ENCODE data around the gene SLCO4A1. TPM values are rescaled to one million over a fixed set of nuclear protein-coding genes. Genes with fewer than 3 reads are reported as not detected.

Gene SLCO4A1
- total and polyA plus RNA-seq, 2 experiments from 2014 or later: 25.8 to 99.0 TPM

DNA sequence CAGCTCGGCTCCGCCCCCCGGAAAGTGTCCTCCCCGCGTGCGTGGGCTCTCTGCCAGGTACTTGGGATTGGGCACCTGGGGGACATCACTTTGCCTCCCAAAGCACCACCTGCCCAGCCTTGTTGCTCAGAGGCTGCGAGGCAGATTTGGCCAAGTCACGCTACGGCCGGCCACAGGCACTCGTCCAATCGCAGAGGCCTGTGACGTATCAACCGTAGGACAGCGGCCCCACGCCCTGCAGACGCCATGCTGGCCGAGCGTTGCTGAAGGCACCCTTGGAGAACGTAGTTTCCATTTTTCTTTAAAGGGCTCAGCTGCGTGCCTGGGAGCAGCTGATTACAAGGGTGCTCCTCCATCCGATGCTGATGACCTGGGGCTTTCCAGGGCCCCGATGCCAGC is 69.4 kb downstream of the SLCO4A1 start:
- no peak overlapping the region for H3K4me3 ChIP-seq
- no peaks in the 10 kb centered on the region for H4K20me1 ChIP-seq (ENCODE audit: insufficient read depth, poor library complexity, severe bottlenecking)
- no peaks in the 10 kb centered on the region for H3K9me2 ChIP-seq (replicated peaks; ENCODE audit: insufficient read depth)
- 81% methylated on average over 23 of the region's 23 CpGs for WGBS (ENCODE audit: low lambda C conversion rate, missing lambda C conversion rate)
- H3K79me2 ChIP-seq: no peaks in the 10 kb centered on the region
- H3K36me3 ChIP-seq (replicated peaks; ENCODE audit: insufficient read depth, low read depth): no peaks in the 10 kb centered on the region
- no peak overlapping the region for H3K4me2 ChIP-seq
- no peak for DNase-seq (ENCODE audit: low spot score)
- H3K9me3 ChIP-seq (ENCODE audit: low read depth): no peaks in the 10 kb centered on the region
- H3K27me3 ChIP-seq: peaks cover 43% of the 10 kb centered on the region
- H3K4me1 ChIP-seq (ENCODE audit: insufficient read depth): no peaks in the 10 kb centered on the region
- H3K27ac ChIP-seq: no peak overlapping the region
- H2AFZ ChIP-seq: no peak overlapping the region
- TF ChIP-seq, protein P1, sequence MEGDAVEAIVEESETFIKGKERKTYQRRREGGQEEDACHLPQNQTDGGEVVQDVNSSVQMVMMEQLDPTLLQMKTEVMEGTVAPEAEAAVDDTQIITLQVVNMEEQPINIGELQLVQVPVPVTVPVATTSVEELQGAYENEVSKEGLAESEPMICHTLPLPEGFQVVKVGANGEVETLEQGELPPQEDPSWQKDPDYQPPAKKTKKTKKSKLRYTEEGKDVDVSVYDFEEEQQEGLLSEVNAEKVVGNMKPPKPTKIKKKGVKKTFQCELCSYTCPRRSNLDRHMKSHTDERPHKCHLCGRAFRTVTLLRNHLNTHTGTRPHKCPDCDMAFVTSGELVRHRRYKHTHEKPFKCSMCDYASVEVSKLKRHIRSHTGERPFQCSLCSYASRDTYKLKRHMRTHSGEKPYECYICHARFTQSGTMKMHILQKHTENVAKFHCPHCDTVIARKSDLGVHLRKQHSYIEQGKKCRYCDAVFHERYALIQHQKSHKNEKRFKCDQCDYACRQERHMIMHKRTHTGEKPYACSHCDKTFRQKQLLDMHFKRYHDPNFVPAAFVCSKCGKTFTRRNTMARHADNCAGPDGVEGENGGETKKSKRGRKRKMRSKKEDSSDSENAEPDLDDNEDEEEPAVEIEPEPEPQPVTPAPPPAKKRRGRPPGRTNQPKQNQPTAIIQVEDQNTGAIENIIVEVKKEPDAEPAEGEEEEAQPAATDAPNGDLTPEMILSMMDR (IDR thresholded peaks at IDR 0.05; ENCODE audit: poor library complexity): no peak
- no peak for TF ChIP-seq EZH2 (IDR thresholded peaks at IDR 0.05; ENCODE audit: borderline replicate concordance)

DNA sequence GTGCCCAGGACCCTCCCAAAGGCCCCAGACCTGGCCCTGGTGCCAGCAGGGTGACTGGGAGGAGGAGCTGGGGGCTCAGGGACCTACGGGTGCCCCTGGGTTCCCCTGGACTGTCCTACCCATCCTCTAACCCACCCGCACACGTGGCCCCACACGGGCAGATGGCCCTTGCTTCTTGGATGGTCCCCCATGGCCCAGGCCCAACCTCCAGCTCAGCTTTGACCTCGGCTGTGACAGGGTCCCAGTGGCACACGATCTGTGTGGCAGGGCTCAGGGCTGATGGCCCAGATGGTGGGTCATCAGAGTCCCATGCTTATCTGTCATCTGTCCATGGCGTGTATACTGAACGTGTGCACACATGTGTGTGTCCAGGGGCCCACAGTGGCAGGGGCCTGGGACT is 70.3 kb downstream of the SLCO4A1 start:
- Histone ChIP-seq H3K4me2 (no peak overlapping the region), H3K4me1 (ENCODE audit: insufficient read depth) (no peaks in the 10 kb centered on the region), H3K27ac (no peak overlapping the region), H4K20me1 (ENCODE audit: insufficient read depth, poor library complexity, severe bottlenecking) (no peaks in the 10 kb centered on the region), H3K4me3 (no peak overlapping the region), H2AFZ (no peak overlapping the region), H3K27me3 (peaks cover 35% of the 10 kb centered on the region), H3K79me2 (no peaks in the 10 kb centered on the region), H3K9me3 (ENCODE audit: low read depth) (no peaks in the 10 kb centered on the region), H3K36me3 (replicated peaks; ENCODE audit: insufficient read depth, low read depth) (no peaks in the 10 kb centered on the region), H3K9me2 (replicated peaks; ENCODE audit: insufficient read depth) (no peaks in the 10 kb centered on the region)
- 89% methylated on average over 8 of the region's 8 CpGs for WGBS (ENCODE audit: low lambda C conversion rate, missing lambda C conversion rate)
- no peak for DNase-seq (ENCODE audit: low spot score)
- TF ChIP-seq EZH2 (IDR thresholded peaks at IDR 0.05; ENCODE audit: borderline replicate concordance) (no peak), EZH2phosphoT487 (IDR thresholded peaks at IDR 0.05; ENCODE audit: low read depth, severe bottlenecking, unreplicated experiment) (no peak)
- TF ChIP-seq, protein P1 (IDR thresholded peaks at IDR 0.05; ENCODE audit: poor library complexity): no peak

DNA sequence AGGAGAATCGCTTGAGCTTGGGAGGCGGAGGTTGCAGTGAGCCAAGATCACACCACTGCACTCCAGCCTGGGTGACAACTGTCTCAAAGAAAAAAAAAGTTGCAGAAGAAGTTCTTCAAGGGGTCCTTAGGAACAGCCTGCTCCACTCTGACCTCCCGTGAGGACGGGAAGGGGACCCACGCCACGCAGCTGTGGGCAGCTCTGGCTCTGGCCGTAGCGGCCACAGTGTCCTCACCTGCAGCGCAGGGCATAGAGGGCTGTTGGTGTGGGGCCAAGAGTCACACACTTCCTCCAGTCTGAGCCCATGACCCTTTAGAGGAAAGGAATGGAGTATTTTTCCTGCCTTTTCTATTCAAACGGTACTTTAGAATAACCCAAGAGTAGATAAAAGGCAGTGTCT is 71.7 kb downstream of the SLCO4A1 start:
- Histone ChIP-seq H3K36me3 (replicated peaks; ENCODE audit: insufficient read depth, low read depth) (no peaks in the 10 kb centered on the region), H3K4me3 (no peak overlapping the region), H3K27me3 (peaks cover 23% of the 10 kb centered on the region), H3K4me2 (no peak overlapping the region), H4K20me1 (ENCODE audit: insufficient read depth, poor library complexity, severe bottlenecking) (no peaks in the 10 kb centered on the region), H3K79me2 (no peaks in the 10 kb centered on the region), H3K9me3 (ENCODE audit: low read depth) (no peaks in the 10 kb centered on the region), H3K9me2 (replicated peaks; ENCODE audit: insufficient read depth) (no peaks in the 10 kb centered on the region), H3K27ac (no peak overlapping the region), H2AFZ (no peak overlapping the region), H3K4me1 (ENCODE audit: insufficient read depth) (no peaks in the 10 kb centered on the region)
- TF ChIP-seq, protein P1 (IDR thresholded peaks at IDR 0.05; ENCODE audit: poor library complexity): no peak
- TF ChIP-seq EZH2phosphoT487 (IDR thresholded peaks at IDR 0.05; ENCODE audit: low read depth, severe bottlenecking, unreplicated experiment): no peak
- TF ChIP-seq EZH2 (IDR thresholded peaks at IDR 0.05; ENCODE audit: borderline replicate concordance): no peak
- DNase-seq (ENCODE audit: low spot score): no peak
- 97% methylated on average over 10 of the region's 10 CpGs for WGBS (ENCODE audit: low lambda C conversion rate, missing lambda C conversion rate)

- H3K27ac ChIP-seq: no peak overlapping the region
- no peak overlapping the region for H3K4me2 ChIP-seq
- WGBS (ENCODE audit: low lambda C conversion rate, missing lambda C conversion rate): 86% methylated on average over 6 of the region's 6 CpGs
- TF ChIP-seq EZH2 (IDR thresholded peaks at IDR 0.05; ENCODE audit: borderline replicate concordance) (no peak), EZH2phosphoT487 (IDR thresholded peaks at IDR 0.05; ENCODE audit: low read depth, severe bottlenecking, unreplicated experiment) (no peak)
- TF ChIP-seq, protein P1 (IDR thresholded peaks at IDR 0.05; ENCODE audit: poor library complexity): no peak
- no peaks in the 10 kb centered on the region for H3K9me2 ChIP-seq (replicated peaks; ENCODE audit: insufficient read depth)
- H4K20me1 ChIP-seq (ENCODE audit: insufficient read depth, poor library complexity, severe bottlenecking): no peaks in the 10 kb centered on the region
- H2AFZ ChIP-seq: no peak overlapping the region
- no peak overlapping the region for H3K4me3 ChIP-seq
- no peak for DNase-seq (ENCODE audit: low spot score)
- no peaks in the 10 kb centered on the region for H3K4me1 ChIP-seq (ENCODE audit: insufficient read depth)
- no peaks in the 10 kb centered on the region for H3K9me3 ChIP-seq (ENCODE audit: low read depth)
- no peaks in the 10 kb centered on the region for H3K79me2 ChIP-seq
- no peaks in the 10 kb centered on the region for H3K36me3 ChIP-seq (replicated peaks; ENCODE audit: insufficient read depth, low read depth)
- peaks cover 15% of the 10 kb centered on the region for H3K27me3 ChIP-seq
Measured at GRCh38 chr20:62714799-62715198, 72.5 kb downstream of the SLCO4A1 start.
